ENCODE data around the gene HYKK.
"Not testable (repeated sequence)": the region's sequence is repeated elsewhere in the genome, so short reads cannot be mapped to it uniquely, and the experiment has no call there.

HYKK gene

GRCh38 chr15:78506971-78507830 is at the start of gene HYKK:
Gene HYKK, plus strand, starts transcription at chr15:78507577. Its CDS starts 5,512 bp downstream, at chr15:78513089.
- DNase-seq = peak; percentile 89

DNA sequence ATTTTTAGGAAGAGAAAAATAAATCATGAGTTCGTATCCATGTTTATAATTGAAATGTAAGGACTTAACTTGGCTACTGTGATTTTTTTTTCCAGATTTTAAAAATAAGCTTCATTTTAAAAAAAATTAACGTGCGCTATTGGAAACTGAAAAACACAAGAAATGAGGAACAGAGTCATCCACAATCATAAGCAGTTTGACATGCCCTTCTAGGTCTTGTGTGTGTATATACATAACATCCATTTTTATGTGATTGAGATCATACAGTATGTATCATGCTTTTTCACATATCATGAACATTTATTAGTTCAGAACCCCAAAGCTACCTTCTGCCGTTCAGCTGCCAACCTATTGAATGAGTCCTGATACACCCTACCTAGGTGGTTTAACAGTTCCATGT is 46.6 kb upstream of the HYKK start:
- no peak for DNase-seq

DNA sequence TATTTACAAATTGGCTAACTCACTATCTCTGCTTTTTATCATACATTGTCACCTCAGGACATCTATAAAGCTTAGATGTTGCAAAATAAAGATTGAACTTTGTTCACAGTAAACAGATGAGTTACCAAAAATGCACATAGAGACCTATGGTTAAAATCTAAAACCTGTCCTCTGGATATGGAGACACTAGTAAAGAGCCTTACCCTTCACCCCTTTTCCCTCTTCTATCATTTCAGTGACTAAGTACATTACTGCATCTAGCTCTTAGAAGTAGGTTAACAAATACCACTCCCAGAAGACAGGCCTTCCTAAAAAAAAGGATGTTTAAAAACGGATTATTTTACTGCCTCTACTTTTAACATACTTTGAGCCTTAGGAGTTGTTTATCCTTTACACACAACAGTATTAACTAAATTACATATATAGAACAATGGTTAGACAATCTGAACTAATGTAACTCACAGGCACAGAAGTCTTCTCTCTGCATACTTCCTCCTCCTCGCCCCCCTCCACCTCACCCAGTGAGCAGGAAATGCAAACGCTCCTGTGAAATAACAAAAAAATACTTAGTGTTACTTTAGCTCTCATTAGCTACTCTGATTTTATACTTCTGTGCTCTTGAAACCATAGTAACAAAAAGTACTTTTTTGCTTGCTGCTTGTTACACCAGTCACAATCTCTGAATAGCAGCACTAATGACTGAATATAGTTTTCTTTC is 46.0 kb upstream of the HYKK start:
- no peak for DNase-seq

- DNase-seq = no peak
These were observed 38.3 kb upstream of the HYKK start for GRCh38 chr15:78469031-78469430.

- no peak for DNase-seq
These were observed 30.1 kb upstream of the HYKK start for GRCh38 chr15:78477295-78477694.

DNA sequence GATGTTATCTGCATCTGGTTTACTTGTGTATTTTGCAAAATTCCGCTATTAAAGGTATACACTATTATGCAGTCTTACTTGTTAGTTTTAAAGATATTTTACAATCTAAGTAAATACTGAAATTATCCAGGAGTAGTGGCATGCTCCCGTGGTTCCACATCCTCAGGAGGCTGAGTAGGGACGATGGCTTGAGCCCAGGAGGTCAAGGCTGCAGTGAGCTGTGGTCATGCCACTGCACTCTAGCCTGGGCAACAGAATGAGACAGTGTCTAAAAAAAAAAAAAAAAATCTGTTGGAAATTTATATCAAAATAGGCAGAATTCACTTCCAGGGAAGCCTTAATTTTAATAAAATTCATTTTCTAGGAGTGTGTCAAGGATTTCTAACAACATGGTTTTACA is 27.7 kb upstream of the HYKK start:
- DNase-seq = no peak

DNA sequence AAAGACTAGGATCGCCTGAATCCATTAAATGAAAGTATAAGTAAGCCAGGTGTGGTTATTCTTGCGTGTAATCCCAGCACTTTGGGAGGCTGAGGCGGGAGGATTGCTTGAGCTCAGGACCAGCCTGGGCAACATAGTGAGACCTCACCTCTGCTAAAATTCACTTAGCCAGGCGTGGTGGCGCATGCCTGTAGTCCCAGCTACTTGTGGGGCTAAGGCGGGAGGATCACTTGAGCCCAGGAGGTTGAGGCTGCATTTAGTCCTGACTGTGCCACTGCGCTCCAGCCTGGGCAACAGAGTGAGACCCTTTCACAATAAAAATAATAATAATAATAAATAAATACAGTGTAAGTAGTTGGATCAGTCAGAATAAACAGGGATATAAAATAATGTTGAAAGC is 25.5 kb upstream of the HYKK start:
- DNase-seq = no peak

DNA sequence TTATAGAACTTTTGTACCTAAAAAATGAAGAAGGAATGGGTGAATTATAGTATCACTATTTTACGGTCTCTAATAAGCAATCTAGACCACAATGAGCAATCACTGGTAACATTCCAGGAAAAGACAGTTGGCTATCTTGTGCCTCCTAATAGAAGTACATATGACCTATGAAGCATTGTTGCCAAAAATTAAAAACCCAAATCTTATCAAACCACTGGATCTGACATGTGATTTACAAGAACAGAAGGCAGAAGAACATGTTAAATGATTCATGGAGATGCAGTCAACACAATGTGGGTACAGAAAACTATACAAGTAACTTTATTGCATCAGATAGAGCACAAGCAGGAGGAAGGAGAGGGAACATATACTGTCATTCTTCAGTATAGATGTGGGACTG is 14.5 kb upstream of the HYKK start:
- no peak for DNase-seq

DNA sequence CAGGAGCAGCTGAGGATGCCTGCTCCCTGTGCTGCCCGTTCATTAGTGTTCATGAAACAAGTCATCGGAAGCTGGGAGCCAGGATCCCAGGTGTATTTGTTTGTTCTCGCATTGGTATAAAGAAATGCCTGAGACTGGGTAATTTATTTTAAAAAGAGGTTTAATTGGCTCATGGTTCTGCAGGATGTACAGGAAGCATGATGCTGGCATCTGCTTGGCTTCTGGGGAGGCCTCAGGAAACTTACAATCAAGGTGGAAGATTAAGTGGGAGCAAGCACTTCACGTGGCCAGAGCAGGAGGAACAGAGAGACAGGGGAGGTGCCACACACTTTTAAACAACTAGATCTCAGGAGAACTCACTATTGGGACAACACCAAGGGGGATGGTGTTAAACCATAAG is 5.5 kb upstream of the HYKK start:
- DNase-seq = no peak

GRCh38 chr15:78502641-78503040 is 4.7 kb upstream of the HYKK start:
- no peak for DNase-seq

DNA sequence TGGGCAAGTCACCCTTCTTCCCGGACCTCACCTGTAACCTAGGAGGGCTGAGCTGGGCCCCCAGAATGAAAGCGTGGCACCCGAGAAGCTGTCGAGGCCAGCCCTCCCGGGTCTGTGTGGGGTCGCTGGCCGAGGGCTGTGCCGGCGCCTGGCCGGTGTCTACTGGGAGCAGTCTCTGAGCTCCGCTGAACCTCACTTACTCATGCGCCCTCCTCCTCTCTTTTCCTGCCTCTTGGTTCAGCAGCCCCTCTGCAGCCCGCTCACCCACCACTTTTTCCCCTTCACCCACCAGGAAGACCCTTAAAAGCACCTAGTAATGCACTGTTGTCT is 419 bp downstream of the HYKK start:
- no peak for DNase-seq

DNA sequence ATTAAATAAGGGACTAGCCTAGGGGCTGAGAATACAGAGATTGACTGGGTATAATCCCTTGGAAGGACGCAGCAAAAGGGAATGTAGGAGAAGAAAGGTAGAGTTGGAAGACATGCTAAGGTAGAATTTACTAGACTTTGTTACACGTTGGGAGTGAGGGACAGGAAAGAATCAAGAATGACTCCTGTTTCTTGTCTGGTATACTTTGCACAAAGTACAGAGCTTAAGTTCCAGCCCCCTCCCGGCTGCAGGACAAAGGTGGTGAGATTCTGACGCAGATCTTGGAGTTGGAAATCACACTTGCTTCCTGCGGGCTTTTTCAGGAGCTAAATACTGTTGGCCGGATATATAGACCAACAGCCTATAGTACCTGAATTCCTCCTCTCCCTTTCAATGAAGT is 895 bp downstream of the HYKK start:
- no peak for DNase-seq

DNA sequence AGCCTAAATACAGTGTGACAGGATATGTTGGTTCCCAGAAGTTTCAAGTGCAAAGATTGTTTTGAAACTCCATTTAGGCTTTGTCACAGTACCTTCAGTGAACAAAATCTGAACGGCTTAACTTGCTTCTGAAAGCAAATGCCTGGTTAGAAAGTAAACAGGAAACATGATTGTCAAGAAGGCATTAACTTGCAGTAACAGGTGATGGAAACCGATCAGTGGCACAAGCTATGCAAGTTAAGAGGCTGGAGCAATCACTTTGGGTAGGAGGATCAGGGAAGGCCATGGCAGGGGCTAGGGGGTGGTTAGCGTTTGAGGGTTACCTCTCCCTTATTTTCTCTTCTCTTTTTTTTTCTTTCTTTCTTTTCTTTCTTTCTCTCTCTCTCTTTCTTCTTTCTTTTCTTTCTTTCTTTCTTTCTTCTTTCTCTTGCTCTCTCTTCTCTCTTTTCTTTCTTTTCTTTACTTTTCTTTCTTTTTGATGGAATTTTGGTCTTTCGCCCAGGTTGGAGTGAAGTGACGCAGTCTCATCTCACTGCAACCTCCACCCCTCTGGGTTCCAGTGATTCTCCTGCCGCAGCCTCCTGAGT is 2.4 kb downstream of the HYKK start:
- DNase-seq = no peak

GRCh38 chr15:78520035-78520434 is 12.7 kb downstream of the HYKK start:
- DNase-seq = not testable (repeated sequence)

- no peak for DNase-seq
These were observed 16.9 kb downstream of the HYKK start for GRCh38 chr15:78524230-78524629.

GRCh38 chr15:78527325-78527724 is 19.9 kb downstream of the HYKK start:
- DNase-seq = no peak

DNA sequence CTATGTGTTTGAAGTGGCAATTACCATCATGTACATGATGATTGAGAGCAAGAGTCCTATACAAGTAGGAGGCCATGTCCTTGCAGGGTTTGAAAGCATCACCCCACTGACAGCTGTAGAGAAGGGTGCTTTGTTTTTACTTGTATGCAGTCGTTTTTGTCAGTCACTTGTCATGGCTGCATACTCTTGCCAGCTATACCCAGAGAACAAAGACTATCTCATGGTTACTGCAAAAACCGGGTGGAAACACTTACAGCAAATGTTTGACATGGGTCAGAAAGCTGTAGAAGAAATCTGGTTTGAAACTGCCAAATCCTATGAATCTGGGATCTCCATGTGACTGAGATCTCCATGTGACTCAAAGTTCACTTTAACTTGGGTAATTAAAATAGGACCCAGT is 26.0 kb downstream of the HYKK start:
- DNase-seq = no peak

DNA sequence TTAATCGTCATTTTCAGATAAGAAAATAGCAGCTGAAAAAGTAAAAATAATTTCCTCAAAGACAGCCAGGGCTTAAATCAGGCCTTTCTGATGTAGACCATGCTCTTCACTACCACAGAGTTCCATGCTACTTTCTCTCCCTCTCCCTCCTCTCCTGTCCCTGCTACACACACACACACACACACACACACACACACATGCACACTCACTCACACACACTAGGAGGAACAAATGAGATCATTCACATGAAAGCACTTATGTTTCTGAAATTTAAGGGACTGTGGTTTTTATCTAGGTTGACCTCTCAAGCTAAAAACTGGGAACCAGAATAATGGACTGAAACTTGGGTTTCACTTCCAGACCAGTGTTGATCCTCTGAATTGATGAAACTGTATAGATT is 28.8 kb downstream of the HYKK start:
- DNase-seq = no peak

- no peak for DNase-seq
These were observed 30.0 kb downstream of the HYKK start for GRCh38 chr15:78537266-78537905.

GRCh38 chr15:78538358-78538757 is 31.0 kb downstream of the HYKK start:
- no peak for DNase-seq

DNA sequence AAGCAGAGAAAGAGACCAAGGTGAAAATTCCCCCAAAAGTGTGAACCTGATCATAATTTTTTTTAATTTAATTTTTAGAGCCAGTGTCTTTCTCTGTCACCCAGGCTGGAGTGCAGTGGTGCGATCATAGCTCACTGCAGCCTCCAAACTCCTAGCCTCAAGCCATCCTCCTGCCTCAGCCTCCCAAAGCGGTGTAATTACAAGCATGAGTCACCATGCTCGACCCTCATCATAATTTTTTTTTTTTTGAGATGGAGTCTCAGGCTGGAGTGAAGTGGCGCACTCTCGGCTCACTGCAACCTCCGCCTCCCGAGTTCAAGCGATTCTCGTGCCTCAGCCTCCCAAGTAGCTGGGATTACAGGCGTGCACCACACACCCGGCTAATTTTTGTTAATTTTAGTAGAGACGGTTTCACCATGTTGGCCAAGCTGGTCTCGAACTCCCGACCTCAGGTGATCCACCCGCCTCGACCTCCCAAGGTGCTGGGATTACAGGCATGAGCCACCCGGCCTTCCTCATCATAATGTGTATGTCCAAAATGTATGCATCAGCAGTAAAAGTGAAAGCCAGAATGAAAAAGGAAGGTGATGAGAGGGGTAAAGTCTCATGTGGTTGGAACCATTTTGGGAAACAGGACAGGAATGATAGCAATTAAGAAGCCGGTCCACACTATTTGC is 32.2 kb downstream of the HYKK start:
- not testable (repeated sequence) for DNase-seq

- peak; percentile 78 for DNase-seq
These were observed 32.9 kb downstream of the HYKK start, which contains the start of gene PSMA4 for GRCh38 chr15:78540141-78540870. Gene PSMA4, plus strand, starts transcription at chr15:78540444. Its CDS starts 1,484 bp downstream, at chr15:78541928.

Measured in T1000 (cell line).